SKM-1 treated with dmso at 0.1 percent for 144 hours (cell line): ENCODE measurements around the gene CRACDL.

ENCODE experiments used
- DNase-seq: peaks from one replicate; lab custom pipeline; 2025; ENCODE audit not compliant: unreplicated experiment; lab: John Stamatoyannopoulos, UW

The CRACDL gene

DNA sequence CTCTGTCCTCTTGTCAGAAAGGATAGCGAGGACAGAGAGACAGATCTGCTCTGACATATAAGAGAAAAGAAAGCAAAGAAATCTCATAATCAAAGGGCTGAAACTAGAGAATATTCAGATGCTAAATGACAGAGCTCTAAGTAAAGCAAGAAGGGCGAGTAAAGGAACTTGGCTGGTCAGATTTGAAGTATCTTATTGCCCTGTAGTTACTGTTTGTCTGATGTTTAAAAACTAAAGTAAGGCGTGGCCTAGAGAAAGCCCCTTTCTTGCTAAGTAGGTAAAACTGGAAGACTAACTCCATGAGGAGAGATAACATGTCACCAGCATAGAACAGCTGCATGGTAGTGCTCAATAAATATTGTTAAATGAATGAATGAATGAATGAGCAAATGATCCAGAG lies 70.0 kb downstream of the CRACDL start:
- no peak for DNase-seq

DNA sequence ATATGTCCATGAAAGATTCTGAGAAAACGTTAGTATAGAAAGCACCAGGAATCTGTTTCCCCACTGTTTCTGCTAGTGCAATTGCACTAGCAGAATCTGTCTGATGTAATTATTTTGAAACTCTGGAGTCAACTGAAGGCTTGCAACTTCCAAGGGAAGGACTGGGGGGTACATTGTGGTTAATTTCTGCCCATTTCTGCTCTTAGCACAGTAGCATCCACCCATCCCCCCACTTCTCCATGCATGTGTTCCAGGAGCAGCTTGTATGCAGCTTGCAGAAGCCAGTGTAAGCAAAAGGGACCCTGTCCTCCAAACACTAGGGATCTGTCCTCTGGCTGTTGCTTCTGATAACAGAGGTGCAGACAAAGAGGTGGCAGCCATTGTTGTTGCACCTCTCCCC lies 74.4 kb downstream of the CRACDL start:
- no peak for DNase-seq

DNA sequence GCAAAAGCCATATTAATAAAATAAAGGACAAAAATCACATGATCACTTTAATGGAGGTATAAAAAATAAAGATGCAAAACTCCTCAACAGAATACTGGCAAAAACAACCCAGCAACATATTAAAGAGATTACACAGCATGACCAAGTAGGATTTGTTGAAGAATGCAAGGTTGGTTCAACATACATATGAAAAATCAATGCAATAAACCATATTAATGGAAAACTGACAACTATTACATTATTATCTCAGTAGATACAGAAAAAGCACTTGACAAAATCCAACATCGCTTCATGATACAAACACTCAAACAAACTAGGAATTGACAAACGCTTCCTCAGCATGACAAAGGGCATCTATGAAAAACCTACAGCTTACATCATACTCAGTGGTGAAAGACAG lies 76.7 kb downstream of the CRACDL start:
- no peak for DNase-seq

DNA sequence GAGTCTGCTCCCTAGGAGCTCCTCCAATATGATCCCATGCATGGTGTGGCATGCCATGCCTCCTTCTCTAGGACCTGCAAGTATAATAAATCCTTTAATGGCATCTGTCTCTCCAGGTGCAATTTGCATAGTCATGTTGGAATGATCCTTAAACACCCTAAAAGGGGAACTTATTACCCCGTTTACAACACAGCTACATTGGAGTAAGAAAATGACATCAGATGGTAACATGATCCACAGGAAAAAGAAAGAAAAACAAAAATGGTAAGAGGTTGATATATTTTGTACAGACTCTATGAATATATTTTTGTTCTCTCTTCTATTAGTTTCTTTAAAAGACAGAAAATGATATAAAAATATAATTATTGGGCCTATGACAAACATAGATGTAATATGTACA lies 79.0 kb downstream of the CRACDL start:
- no peak for DNase-seq

DNA sequence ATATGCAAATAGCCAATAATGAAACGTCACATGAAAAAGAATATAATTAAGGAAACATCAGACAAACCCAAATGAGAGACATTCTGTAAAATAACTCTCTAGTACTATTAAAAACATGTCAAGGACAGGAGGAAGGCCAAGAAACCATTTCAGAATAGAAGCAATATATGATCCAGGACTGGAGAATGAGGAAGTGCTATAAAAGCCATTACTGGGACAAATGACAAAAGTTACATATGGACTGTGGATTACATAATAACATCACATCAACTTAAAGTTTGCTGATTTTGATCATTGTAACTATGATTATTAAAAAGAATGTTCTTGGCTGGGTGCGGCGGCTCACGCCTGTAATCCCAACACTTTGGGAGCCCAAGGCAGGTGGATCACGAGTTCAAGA lies 81.3 kb downstream of the CRACDL start:
- peak; percentile 21 for DNase-seq

DNA sequence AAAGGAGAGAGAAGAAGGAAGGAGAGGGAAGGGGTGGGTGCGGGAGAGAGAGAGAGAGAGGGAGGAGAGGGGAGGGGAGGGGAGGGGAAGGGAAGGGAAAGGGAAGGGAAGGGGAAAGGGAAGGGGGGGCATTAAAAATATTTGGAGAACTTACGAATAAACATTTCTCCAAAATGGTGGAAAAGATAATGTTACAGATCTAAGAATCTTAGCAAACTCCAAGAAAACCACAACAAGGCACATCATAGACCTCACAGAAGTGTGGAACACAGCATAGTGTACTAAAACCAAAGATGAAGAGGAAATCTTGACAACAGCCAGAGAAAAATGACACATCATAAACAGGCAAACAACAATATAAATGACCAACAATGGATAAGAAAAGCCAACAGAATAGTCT lies 83.1 kb downstream of the CRACDL start:
- DNase-seq, result no peak

DNA sequence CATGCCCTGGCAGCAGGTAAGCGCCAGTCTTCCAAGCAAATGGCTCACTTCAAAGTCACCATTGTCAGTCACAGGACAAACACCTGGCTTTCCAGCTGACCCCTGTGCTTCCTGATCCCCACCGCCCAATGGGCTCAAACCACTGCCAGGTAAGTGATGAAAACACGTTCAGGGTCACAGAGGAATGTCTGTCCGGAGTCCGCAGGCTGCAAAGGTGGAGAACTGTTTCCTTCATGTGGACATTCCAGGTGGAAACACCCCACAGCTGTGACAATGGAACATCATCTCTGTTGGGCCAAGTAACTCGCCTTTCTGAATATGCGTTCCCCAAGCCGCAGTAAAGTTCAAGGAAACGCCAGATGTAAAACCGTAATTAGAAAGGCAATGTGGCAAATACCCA lies 86.0 kb downstream of the CRACDL start:
- no peak for DNase-seq

DNA sequence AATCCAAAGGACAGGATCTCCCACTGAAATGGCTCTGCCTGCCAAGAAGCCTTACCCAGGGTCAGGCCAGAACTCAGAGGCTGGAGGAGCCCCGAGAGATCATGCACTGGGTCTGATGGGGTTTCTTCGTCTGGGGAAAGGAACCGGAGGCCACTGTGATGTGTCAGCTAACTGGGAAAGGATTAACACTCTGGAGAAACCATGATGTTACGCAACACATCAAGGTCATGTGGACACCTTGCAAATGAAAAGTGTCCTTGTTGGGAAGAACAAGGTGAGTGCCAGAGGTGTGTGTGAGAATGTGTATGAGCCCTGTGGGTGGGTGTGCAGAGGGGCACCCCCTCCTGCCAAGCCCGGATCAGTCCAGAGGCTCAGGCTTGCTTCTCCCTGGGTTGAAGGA lies 86.9 kb downstream of the CRACDL start:
- no peak for DNase-seq

DNA sequence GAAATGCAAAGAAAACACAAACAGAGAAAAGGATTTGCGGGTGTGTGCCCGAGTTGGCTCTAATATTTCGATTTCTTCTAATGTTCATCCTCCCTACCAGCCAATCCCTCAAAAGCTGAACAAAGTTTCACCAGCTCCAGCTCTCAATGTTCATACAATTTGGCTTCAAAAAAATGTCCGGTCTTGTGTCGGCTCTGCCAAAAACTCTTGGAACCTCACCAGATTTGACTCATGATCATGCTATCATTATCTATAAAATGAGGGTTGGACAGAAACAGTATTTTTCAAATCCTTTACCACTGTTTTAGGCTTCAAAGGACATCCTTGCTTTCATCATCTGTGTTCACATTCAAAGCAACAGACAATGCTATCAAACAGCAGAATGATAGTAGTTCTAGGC lies 88.2 kb downstream of the CRACDL start:
- DNase-seq, result no peak

DNA sequence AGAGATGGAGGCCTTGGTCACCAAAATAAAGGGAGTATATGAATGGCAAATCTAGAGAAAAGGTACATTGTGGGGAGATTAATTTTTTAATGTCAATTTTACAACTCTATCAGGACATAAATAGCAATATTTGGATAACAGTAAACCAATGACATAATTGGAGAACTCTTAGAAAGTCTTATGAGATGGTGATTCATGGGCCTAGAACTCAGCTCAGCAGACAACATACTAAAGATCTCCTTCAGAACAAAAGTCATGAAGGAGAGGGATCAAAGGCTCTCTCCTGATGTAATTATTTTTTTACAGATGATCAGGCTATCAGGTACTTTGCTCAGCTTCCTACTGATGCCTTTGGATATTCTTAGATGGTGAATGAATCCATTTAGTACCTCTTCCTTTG lies 90.0 kb downstream of the CRACDL start:
- DNase-seq, result no peak

DNA sequence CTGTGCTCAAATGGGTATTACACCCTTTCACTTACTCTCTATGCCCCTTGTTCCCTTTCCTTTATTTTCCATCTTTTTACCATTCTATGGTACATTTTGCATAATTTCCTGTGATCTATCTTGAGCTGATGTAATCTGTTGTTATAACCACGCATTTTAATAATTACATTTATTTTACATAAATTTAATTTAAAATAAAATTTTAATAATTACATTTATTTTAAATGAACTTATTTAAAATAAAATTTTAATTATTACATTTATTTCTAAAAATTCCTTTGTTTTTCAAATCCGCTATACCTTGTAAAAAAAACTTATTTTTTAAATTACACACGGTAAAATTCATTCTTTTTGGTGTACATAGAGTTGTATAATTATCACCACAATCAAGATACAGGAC lies 93.9 kb downstream of the CRACDL start:
- no peak for DNase-seq

DNA sequence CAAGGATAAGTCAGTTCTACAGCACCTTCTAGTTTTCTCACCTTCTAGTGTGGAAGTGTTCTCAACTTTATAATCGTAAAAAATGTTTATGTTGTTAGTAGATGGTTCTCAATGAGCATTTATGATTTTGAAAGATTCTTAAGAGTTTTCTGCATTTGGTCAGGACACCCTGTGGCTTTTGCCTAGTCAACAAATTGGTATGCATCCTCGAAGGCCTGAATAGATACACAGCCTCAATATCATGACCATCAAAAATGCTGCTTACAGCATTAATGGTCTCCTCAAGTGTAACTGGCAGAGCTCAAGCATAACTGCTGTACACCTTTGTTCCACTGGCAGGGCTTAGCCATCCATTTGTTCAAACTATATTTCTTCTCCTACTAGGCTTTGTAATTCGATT lies 96.7 kb downstream of the CRACDL start:
- DNase-seq, result no peak

DNA sequence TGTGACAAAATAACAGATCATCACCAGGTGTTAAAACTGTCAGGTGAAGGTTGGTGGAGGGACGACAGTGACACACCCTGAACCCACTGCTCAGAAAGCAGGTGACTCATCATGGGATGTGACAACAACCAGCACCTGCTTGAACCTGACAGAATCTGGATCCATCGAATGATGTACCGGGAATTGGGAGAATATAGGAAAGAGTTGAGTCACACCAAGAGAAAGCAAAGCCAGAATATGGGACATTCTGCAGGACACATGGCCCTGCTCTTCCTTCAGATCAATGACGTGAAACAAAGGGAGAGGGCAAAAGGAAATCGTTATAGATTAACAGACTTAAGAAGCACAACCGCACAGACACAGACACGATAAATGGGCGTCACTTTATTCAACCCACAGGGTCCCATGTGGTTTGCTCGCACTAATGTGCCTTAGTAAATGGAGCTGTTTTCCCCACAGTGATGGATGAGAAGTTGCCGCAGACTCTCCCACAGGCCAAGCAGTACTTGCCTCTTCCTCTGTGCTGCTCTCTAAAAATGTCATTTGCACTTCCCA lies 100.1 kb downstream of the CRACDL start:
- no peak for DNase-seq

DNA sequence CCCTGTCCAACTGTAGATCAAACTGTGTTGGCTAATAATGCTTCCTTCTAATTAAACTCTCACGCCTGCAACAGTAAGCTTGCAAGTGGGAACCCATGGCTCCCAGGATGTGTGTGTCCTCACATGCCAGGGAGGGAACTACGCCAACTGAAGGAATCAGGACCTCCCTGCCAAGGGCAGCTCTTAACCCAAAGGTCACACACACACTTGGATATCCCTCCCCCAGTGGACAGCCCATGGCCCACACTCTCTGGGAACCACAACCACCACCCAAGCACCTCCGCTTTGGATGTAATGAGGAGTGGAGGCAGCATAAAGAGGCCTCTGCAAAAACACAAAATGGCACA lies 102.1 kb downstream of the CRACDL start:
- no peak for DNase-seq

DNA sequence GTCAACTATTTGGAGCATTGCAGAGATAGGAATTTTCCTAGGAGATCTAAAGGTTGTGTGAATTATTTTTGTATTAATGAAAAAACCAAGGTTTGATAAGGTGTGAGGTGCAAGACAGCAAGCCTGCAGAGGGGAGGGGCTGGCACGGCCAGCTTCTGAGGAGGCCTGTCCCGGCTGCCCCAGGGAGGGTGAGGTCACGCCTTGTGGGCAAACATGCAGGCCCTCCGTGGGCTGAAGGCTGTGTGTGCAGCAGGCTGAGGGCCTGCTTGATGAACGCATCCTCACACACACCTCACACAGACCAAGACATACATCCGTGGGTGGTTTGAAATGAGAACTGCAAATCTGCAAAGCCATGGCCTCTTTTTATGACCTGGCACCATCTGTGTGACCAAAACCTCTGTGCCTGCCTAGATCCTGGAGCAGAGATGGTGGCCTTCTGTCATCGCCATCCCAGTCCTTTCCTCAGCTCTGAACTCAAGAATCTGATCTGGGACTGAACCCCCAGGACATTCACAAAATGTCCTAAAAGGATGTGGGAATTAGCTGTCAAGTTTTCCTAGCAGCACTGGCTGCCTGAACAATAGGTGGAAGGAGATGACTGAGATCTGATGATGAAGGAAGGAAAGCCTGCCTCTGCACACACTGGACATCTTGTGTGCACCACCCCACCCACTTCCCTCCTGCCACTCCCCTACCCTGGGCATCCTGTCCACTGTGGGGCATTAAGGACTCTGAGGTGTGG lies 102.7 kb downstream of the CRACDL start:
- no peak for DNase-seq

DNA sequence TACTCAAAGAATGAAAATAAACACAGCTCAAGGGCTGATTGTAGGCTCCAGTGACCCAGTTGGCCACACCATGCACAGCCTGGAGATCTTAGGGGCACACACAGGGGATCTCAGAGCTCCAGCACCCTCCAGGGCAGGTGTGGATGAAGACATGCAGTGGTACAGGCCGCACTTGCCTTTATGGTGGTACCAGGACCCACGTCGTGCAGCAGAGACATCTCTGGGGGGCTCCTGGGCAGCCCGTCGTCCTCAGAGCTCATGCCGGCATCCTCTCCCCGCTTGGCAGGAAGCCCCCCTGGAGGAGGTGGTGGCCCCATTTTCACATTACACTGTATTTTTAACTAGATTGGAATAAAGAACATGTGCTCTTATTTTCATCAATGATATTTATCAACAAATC lies 103.9 kb downstream of the CRACDL start:
- DNase-seq, result no peak

DNA sequence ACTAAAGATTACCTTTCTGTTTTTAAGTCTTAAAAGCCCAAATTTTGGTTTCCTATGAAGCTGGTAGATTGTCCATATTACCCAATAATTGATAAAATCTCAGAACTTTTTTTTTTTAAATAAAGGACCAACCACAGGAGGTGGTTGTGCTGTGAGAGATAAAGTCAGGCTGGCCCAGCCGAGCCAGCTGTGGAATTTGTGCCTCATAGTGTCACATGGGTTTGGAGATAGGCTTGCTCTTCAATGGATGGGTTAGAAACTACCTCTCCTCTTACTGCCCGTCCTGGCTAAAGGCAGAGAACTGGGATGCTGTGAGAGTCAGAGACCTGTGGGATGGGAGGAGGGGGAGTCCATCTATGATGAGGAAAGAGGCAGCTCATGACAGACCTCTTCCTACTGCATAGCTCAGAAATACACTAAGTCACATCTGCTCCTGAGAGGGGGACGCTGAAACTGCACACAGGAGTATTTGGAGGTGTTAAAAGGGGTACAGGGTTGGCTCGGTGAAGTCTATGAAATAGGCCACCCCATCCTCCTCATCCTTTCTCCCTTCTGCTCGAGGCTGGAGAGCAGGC lies 105.4 kb downstream of the CRACDL start:
- no peak for DNase-seq

DNA sequence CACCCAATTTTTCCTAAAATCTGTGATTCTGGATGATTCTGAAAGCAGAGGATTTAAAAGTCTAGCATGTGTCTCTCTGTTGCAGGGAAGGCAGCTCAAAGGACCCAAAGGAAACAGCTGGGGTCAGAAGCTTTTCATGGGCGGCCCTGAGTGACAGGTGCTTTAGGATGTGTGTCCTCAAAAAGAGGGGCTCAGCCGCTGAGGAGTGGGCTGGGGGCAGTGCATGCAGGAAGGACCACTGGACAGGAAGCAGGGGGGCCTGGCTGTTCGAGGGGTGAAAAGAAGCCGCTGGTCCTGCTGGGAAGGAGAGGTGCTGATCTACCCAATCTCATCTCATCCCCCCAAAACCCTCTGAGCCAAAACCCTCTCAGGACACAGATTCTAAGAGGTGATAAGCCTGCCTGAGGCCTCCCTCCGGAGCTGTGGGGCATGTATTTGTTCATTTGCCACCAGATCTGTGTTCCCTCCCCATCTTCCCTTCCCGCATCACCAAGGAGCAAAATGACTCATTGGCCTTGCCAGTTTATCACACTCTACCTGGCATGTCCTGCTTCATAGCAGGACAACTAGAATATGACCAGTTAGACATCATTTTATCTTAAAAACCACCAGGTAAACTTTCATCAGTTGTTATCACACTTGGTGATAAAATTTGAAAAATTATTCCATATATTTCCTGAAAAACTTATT lies 106.3 kb downstream of the CRACDL start:
- no peak for DNase-seq

DNA sequence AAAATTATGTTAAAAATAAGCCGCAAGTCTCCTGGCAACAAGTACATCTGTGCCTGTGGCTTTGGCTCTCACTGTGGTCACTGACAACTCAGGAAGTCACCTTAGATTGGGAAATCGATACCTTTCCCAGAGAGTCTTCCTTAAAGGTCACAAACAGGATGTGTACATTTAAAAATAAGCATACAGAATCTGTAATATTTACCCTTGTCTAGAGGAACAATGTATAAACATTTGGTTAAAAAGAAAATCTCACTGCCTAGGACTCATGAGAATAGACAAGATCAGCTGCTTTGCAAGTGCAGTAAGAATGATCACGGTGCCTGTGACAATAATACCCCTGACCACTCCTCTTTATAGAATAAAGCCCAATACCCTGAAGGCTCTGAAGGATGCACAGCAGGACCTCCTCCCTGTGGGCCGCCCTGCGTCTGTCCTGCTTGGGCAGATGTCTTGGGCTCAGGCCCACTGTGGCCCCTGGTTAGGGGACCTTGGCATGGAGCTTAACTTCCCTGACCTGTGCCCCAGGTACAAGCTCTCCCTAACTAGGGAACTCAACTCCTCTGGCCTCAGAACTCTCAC lies 107.1 kb downstream of the CRACDL start:
- peak; percentile 60 for DNase-seq

DNA sequence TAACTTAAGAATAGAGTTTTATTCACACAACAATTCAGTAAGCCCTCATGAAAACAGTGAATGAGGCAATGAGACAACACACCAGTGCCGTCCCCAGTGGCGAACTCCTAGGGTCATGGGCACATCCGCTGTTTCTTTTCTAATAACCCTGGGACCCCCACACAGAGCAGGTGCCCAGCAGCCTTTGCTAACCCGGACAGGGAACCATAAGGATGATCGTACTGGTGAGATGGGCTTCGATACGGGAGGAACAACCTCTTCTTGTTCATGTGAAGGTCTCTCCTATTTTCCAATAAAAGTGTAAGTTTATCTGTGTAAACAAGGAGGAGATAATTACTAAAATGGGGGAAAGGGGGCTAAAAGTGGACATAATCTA lies 107.7 kb downstream of the CRACDL start:
- no peak for DNase-seq

DNA sequence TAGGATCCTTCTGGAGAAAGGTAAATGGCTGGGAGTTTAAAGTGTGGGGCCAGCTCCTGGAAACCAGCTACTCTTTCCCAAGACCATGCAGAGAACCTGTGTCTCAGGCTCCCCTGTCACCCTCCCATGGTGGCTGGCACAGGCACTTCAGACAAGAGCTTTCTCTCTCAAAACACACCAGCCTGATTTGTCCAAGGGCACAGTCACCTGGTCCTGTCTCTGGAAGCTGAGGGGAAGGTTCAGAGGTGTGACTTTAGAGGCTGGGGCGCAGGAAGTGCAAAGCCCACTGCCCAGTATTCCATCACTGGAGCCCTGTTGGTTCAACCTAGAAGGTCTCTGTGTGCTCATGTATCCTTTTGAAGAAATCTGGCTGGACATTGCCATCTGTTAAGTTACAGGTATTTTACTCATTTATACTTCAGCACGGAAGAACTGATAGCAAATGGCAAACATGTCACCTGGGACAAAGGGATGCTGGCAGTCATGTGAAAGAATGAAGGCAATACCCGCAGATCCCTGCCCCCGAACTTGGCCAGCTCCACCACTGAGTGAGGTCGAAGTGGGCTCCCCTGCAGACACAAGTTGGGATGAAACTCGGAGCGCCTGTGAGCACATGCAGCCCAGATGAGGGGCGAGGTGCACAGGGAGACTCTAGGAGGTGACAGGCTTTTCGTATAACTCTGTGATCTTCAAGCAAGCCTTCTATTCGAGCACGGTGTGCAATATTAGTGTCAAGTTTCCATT lies 108.2 kb downstream of the CRACDL start:
- DNase-seq, result no peak
